ENCODE results near the gene DNAJC5. TPM values are rescaled to one million over a fixed set of nuclear protein-coding genes. Genes with fewer than 3 reads are reported as not detected.
"Not testable (repeated sequence)": the region's sequence is repeated elsewhere in the genome, so short reads cannot be mapped to it uniquely, and the experiment has no call there.

The DNAJC5 gene
- total and polyA plus RNA-seq, 2 of the 8 experiments (the other 6 are each of a cell fraction or from before 2014, with no cell fraction given) = 19.2 to 31.2 TPM

GRCh38 chr20:63880901-63881300 is 14.0 kb upstream of the DNAJC5 start:
- POLR2A ChIA-PET (ENCODE audit: partially characterized antibody) = interaction anchor here (1.5 to 3.5 kb wide), 3 partner anchors 9 to 22 kb away, joined by 3 to 19 read pairs (median 9); partner anchors contain the start of gene DNAJC5

More at GRCh38 chr20:63880901-63881300, 14.0 kb upstream of the DNAJC5 start:
- not testable (repeated sequence) for H2AK5ac ChIP-seq (ENCODE audit: low read depth, low read length); H3K23me2 ChIP-seq (ENCODE audit: low read depth, low read length); H2BK120ac ChIP-seq (replicated peaks; ENCODE audit: low read depth, low read length); H3K18ac ChIP-seq (ENCODE audit: extremely low read depth, low read length); H4K91ac ChIP-seq (replicated peaks; ENCODE audit: insufficient read length, low read length); H3K9me3 ChIP-seq (ENCODE audit: insufficient read depth in 2 of 2, low read depth in 1 of 2, low read length in 1 of 2); H3K4me2 ChIP-seq (ENCODE audit: insufficient read depth in 1 of 2, low read depth in 2 of 2, low read length in 2 of 2); H3K14ac ChIP-seq (ENCODE audit: insufficient read length); H4K8ac ChIP-seq (ENCODE audit: extremely low read depth, insufficient read depth, low read length); H3K27ac ChIP-seq (ENCODE audit: low read depth, low read length); H3K23ac ChIP-seq (ENCODE audit: insufficient read length); H2BK15ac ChIP-seq (ENCODE audit: low read length); H4K5ac ChIP-seq (ENCODE audit: insufficient read length, low read depth, low read length); H2BK5ac ChIP-seq (ENCODE audit: low read depth, low read length); H3K9ac ChIP-seq (replicated peaks in 1 of 4; ENCODE audit: extremely low read depth in 1 of 4, low read depth in 3 of 4, low read length in 3 of 4); H2BK20ac ChIP-seq (ENCODE audit: low read length); H3K27me3 ChIP-seq (replicated peaks in 1 of 4; ENCODE audit: control insufficient read depth in 3 of 4, extremely low read depth in 1 of 4, insufficient read depth in 3 of 4, low read length in 3 of 4); FAIRE-seq; H3K56ac ChIP-seq (replicated peaks; ENCODE audit: insufficient read length, low read depth, low read length); H3K4ac ChIP-seq (replicated peaks; ENCODE audit: insufficient read length, low read depth, low read length); H3K4me3 ChIP-seq (ENCODE audit: extremely low read depth in 1 of 4, insufficient read depth in 2 of 4, low read depth in 3 of 4, low read length in 4 of 4); H3K4me1 ChIP-seq (replicated peaks in 1 of 4; ENCODE audit: control insufficient read depth in 3 of 4, insufficient read depth in 4 of 4, low read length in 3 of 4); H2BK12ac ChIP-seq (ENCODE audit: low read depth, low read length); H2AFZ ChIP-seq (ENCODE audit: low read length); DNase-seq (ENCODE audit: low read depth in 1 of 2, low spot score in 2 of 2)
- peaks cover 13 to 42% (median 27%) of the 10 kb centered on the region in 4 experiments for H3K36me3 ChIP-seq (ENCODE audit: control insufficient read depth in 2 of 4, insufficient read depth in 4 of 4, low read length in 3 of 4)
- 93% methylated on average over 13 of the region's 13 CpGs; no CpG with 5 or more reads in 1 of the 2 experiments for WGBS, 2 experiments (ENCODE audit: extremely low coverage in 1 of 2, insufficient coverage in 1 of 2, insufficient read length in 1 of 2, insufficient replicate concordance in 2 of 2, low coverage in 1 of 2, low lambda C conversion rate in 2 of 2, missing lambda C conversion rate in 1 of 2)
- peaks cover 15 to 42% of the 10 kb centered on the region in 2 experiments for H4K20me1 ChIP-seq (replicated peaks in 1 of 2; ENCODE audit: control insufficient read depth in 1 of 2, insufficient read depth in 2 of 2, low read length in 2 of 2)
- peaks cover 0 to 24% of the 10 kb centered on the region in 2 experiments; a peak in 1 of 4 replicates for H3K79me2 ChIP-seq (ENCODE audit: control insufficient read depth in 1 of 2, insufficient read depth in 2 of 2, low read length in 2 of 2)
- H3K79me1 ChIP-seq (ENCODE audit: low read depth, low read length) = peaks cover 22% of the 10 kb centered on the region
- CTCF ChIA-PET (ENCODE audit: partially characterized antibody) = interaction anchor here (0.7 to 4.7 kb wide), 3 partner anchors 10 to 106 kb away, joined by 3 to 18 read pairs (median 3); partner anchors contain the start of gene TPD52L2

Measured in H1 (cell line).